GM11168 (cell line): ENCODE data around the gene DCLK1.

Experiments used
- in situ Hi-C: fragments of 300-500 bp; cut with MboI; formaldehyde crosslinking; loops from one replicate; pipeline ENCODE4 v1.12.0; 2022; ENCODE audit warnings: low sequenced_read_pairs; ENCODE audit not compliant: unreplicated experiment

The DCLK1 gene

DNA sequence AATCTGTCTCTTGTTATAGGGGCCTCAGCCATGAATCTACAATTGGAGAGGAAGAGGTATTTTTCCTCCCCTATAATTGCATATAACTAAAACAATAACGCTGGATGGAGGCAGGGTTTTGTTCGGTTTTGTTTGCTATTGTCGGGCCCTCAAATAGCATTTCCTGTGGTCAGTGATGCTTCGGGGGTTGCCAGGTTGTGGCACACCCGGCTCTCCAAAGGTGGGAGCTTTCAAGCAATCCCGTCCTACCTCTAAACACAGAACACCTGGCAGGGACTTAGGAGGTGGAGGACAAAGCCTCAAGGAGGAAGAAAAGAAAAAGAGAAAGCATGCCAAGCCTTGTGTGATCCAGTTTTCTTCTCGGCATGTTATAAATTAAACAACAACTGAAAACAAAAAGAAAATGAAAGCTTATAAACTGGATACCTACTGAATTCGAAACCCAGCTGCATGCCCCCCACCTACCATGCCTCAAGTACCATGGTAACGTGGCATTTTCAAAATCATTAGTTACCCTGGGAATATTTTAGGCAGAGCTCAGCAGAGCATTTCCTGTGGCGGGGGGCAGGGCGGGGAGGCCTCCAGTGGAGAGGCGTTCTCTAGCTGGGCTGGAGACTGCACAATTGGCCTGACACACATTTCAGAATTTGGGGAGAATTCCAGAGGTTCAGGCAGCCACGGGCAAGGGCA is 213.8 kb downstream of the DCLK1 start:
- in situ Hi-C loops: no loop called here

GRCh38 chr13:35916146-35916545 is 215.0 kb downstream of the DCLK1 start:
- in situ Hi-C loops: no loop called here

GRCh38 chr13:35914662-35915061 is 216.5 kb downstream of the DCLK1 start:
- in situ Hi-C loops: no loop called here

- in situ Hi-C loops: no loop called here
Observed at GRCh38 chr13:35912841-35913240, 218.3 kb downstream of the DCLK1 start.

- in situ Hi-C loops: no loop called here
Observed at GRCh38 chr13:35909837-35910540, 221.2 kb downstream of the DCLK1 start.

GRCh38 chr13:35909091-35909490 is 222.1 kb downstream of the DCLK1 start:
- in situ Hi-C loops: no loop called here

DNA sequence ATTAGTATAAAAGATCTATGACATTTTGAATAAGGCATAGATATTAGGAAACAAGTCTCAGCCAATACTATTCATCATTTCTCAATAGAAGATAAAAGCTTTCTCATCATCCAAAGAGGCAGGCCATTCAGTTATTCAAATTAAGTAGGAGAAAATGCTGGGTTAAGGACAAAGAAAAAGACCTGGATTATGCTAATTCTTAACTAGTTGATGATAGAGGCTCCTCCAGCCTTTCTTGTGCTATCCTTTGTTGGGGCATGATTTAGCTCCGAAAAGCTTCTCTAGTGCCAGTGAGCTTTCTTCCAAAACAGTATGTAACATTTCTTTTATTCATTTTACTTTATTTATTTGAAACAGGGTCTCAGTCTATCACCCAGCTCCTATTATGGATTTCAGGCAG is 223.0 kb downstream of the DCLK1 start:
- in situ Hi-C loops: no loop called here

DNA sequence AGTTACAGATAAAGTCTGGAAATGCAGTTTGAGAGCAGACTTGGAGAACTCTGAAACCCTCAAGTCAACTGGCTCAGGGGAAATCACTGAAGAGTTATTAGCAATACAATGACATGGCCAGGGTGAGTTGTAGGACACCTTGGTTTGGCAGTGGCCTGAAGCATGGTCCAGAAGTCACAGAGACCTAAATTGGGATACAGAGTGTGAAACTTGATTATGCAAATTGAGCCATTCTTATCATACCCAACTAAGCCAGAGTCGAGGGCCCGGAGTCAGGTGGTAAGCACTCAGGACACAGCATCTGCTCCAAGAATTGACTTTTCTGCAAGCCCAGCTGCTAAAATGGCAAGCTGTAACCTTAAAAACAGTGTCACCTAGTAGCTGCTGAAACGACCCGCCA is 224.5 kb downstream of the DCLK1 start:
- in situ Hi-C loops: no loop called here

DNA sequence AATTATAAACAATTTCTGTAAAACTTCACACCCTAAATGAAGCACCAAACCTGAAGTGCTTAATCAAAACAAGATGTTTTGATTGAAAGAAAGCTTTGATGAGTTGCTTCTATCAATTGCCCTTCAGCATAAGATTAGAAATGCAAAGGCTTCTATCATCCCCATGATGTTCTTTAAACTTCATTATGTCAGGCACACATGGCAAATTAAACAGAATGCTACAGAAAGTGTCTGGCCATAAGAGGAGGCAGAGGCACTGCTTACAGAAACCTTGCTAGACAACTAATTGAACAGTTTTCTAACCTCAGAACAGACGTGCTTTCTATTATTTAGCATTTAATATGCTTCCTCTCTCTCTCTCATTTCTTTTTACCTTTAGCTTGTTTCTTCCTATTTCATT is 228.1 kb downstream of the DCLK1 start:
- in situ Hi-C loops: no loop called here

- in situ Hi-C loops: no loop called here
Observed at GRCh38 chr13:35898041-35898440, 233.1 kb downstream of the DCLK1 start.

GRCh38 chr13:35894636-35895035 is 236.5 kb downstream of the DCLK1 start:
- in situ Hi-C loops: no loop called here

DNA sequence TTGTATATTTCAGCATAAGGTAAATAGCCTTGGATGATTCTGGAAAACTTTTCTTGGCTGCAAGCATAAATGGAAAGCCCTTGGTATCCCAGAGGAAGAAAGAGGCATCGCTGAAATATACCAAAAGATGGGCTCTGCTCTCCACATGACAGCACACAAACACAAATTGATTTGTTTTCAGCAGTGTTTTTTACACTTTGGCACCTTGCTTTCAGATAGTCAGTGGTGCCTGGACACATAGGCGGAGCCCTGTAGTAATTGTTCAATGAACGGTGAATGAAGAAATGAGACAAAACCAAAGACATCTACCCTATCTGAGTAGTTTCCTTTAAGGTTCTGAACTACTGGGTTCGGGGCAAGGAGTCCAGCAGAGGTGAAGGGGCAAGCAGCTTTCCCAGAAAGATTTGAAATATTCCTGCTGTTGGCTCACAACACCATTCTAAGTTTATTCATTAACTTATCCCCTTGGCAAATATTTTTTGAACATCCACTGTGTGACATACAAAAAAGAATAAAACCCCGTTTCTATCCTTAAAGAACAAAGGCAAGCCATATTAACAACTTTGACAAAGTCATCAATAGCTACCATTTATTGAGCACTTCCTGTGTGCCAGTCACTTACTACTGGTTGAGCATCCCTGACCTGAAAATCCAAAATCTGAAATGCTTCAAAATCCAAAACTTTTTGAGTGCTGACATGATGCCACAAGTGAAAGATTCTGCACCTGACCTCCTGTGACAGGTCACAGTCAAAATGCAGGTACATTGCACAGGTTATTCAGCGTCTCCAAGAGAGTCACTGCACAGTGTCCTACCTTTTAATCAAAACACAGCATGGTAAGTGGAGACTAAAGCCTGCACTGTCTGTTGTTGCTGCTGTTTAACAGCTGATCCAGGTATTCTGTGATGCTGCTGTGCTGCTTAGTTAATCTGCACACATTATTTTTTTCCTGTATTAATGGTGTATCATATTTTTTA is 238.1 kb downstream of the DCLK1 start:
- in situ Hi-C loops: no loop called here

DNA sequence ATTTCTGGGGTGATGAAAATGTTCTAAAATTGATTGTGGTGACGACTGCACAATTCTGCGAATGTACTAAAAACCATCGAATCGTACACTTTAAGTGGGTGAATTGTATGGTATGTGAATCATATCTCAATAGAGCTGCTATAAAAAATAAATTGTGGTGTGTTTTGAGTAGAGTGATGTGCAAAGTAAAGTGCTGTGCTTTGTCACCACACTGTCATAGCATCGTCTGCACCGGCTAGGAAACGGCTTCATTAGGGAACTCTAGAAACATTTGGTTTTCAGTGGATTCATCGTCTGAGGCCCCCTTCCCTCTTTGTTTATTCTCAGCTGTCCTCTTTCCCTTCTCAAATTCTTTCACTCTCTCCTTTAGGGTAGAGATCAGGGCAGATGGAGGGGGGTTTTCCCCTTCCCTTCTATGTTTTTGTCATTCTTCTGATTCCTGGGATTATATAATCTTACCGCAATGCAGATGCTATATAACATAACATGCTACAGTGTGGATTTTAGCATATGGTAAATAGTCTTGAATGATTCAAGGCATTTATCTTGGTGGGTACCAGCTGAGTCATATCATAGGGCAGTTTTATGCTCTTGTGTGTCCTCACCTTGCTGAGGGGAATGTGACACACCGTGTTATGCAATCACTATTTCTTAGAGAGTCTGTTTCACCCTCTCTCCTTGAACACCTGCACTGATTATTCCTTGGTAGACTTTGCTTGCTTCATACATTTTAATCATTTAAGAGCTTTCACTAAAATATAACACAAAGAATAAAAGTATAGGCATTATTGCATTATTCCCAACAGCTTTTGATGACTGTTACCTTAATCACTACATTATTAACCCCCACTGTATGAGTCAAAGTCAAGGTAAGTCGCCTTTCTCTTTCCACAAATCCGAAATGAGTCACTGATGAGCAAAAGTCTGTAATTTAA is 239.4 kb downstream of the DCLK1 start:
- in situ Hi-C loops: no loop called here

DNA sequence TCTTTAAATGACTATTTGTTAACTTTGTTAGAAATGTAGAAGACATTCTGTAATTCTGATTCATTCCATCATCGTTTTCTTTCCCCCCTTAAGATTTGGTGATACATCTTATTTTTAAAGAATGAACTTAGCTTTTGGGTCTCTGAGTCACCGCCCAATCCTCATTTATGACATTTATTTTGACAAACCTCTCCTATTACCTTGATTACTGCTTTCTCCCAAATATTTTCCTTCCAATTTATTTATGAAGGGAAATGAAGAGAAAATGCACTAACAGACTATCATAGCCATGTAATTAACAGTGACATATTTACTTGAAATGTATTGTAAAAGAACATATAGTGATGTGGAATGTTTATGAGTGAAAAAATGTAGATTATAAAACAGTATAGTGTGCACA is 241.6 kb downstream of the DCLK1 start:
- in situ Hi-C loops: no loop called here

- in situ Hi-C loops: no loop called here
Observed at GRCh38 chr13:35888981-35889380, 242.2 kb downstream of the DCLK1 start.

DNA sequence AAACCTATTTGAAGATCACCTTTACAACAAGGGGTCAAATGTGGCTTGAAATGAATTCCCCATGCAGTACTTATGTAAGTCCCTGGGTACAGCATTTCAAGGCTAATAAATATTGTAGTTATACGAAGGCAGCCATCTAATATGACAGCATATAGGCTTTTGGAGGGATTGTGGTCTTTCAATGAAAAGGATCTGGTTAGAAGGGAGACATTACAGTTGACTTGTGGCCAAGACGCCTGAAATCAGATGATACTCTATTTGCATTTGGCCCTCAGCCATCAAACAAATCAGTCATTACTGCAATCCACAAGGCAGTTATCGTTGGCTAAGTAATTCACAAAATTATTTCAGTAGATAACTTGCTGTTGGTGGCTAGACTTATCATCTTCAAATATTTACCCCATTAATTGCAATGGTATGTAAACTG is 242.7 kb downstream of the DCLK1 start:
- in situ Hi-C loops: no loop called here

DNA sequence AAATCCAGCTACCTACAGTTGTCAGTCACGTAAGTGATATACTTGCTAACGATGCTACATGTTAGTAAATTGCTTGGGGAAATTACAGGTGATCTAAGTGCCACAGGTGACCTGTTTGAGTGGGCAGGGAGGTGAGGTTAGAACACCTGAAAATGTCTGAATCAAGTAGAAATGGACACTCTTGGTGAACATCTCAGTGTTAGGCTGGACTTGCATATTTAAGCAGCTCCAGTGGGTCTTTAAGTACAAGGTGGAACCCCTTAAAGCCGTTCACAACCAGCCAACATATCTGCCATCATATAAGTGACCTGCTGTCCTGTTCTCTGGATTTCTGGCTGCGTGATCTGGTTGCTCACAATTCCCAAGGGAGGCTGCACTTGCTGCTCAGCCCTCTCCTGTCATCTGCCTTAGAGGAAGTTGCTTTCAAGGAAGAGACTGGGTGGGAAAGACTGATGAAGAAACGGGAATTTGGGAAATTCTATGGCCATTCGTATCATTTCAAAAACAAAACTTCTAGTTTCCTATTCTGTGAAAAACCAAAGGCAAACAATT is 244.0 kb downstream of the DCLK1 start:
- in situ Hi-C loops: no loop called here

- in situ Hi-C loops: no loop called here
Observed at GRCh38 chr13:35886332-35887114, 244.7 kb downstream of the DCLK1 start.
